ENCODE data around the gene RAB31.

DNA sequence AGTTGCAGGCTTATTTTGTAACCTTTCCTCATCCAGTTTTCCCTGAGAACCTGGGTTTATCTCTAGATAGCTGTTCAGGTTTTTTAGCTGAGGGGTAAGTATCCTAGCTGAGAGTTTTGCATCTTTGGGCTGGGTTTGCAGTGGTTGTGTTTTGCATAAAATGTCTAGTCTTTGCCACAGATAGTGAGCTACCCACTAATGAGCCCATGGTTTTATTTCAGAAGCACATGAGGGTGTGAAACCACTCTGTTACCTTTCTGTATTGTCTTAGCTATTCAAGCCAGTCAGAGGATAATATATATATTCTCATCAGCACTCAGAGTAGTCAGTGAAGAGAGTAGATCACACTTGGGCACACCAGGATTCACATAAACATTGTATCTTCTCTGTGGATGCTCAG, 153.1 kb downstream of the RAB31 start:
- TF ChIP-seq, protein P1, sequence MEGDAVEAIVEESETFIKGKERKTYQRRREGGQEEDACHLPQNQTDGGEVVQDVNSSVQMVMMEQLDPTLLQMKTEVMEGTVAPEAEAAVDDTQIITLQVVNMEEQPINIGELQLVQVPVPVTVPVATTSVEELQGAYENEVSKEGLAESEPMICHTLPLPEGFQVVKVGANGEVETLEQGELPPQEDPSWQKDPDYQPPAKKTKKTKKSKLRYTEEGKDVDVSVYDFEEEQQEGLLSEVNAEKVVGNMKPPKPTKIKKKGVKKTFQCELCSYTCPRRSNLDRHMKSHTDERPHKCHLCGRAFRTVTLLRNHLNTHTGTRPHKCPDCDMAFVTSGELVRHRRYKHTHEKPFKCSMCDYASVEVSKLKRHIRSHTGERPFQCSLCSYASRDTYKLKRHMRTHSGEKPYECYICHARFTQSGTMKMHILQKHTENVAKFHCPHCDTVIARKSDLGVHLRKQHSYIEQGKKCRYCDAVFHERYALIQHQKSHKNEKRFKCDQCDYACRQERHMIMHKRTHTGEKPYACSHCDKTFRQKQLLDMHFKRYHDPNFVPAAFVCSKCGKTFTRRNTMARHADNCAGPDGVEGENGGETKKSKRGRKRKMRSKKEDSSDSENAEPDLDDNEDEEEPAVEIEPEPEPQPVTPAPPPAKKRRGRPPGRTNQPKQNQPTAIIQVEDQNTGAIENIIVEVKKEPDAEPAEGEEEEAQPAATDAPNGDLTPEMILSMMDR (IDR thresholded peaks at IDR 0.05): no peak
- TF ChIP-seq POLR2A (IDR thresholded peaks at IDR 0.05): no peak
